Left colon (tissue), 2 donors: Measurements from ENCODE around the gene CYP21A2. TPM values are rescaled to one million over a fixed set of nuclear protein-coding genes. Genes with fewer than 3 reads are reported as not detected.

Experiments
- ATAC-seq: fragments of 200-7000 bp; cut with Tn5 transposase; one replicate; pipeline ENCODE4 v1.9.1; 2020; ENCODE audit warnings: mild to moderate bottlenecking, moderate library complexity
- DNase-seq, 2 donors: peaks; one replicate each; pipeline ENCODE4 v3.0.0-alpha.2; 2020
- intact Hi-C, 2 donors: fragments of 100-400 bp; cut with DNase I in 1 of 2; cut with micrococcal nuclease in 1 of 2; formaldehyde crosslinking; loops; one replicate each; pipeline versions ENCODE4 v1.11.2 to v1.14.0; 2022; cut with DNase I, micrococcal nuclease
- total RNA-seq, 2 donors: library from RNA; stranded (reverse); fragmentation: NEBNext Ultra II Directional; extraction: Animal tissue kit (Norgen Biotek cat#: 25700); gene quantifications; one replicate each; pipeline ENCODE4 v1.2.1, GENCODE V29; 2021
- donor health status: DM: no; HTN: no; CAD: no.
- donor health status: DM: yes; HTN: yes; CAD: no.

CYP21A2 gene
- total RNA-seq, 2 donors from 2014 or later, result 0.15 TPM; not detected in 1

GRCh38 chr6:32089082-32089828 lies 51.0 kb downstream of the CYP21A2 start:
- DNase-seq (no peak), ATAC-seq (no peak)
- intact Hi-C loops, result no loop called here

Other genes with a start within 250 kb of the CYP21A2 start
- 10 to 100 TPM; 35.3 to 58.1 TPM for gene VARS1, start 242.7 kb upstream of the CYP21A2 start, total RNA-seq
- 10 to 100 TPM; 33.0 to 33.5 TPM for gene LSM2, start 231.4 kb upstream of the CYP21A2 start, total RNA-seq
- 1 to 10 TPM in 1 of 2 donors, under 1 TPM in 1; 0.89 to 1.1 TPM for gene HSPA1L, start 223.1 kb upstream of the CYP21A2 start, total RNA-seq
- 100 to 1,000 TPM; 124 to 136 TPM for gene HSPA1A, start 222.9 kb upstream of the CYP21A2 start, total RNA-seq
- 100 to 1,000 TPM; 252 to 296 TPM for gene HSPA1B, start 210.7 kb upstream of the CYP21A2 start, total RNA-seq
- gene NEU1, start 175.6 kb upstream of the CYP21A2 start, total RNA-seq, result 10 to 100 TPM; 33.1 to 63.5 TPM
- gene SLC44A4, start 159.4 kb upstream of the CYP21A2 start, total RNA-seq, result 100 to 1,000 TPM; 763 to 988 TPM
- gene EHMT2, start 140.7 kb upstream of the CYP21A2 start, total RNA-seq, result 10 to 100 TPM; 28.0 to 30.5 TPM
- gene ZBTB12, start 136.3 kb upstream of the CYP21A2 start, total RNA-seq, result 1 to 10 TPM; 2.7 to 2.9 TPM
- gene C2, start 110.7 kb upstream of the CYP21A2 start, total RNA-seq, result 10 to 100 TPM in 1 of 2 donors, 1 to 10 TPM in 1; 6.1 to 18.2 TPM
- gene CFB, start 92.3 kb upstream of the CYP21A2 start, total RNA-seq, result 10 to 100 TPM; 22.2 to 58.8 TPM
- gene NELFE, start 79.4 kb upstream of the CYP21A2 start, total RNA-seq, result 10 to 100 TPM; 47.9 to 51.3 TPM
- gene SKIC2, start 79.2 kb upstream of the CYP21A2 start, total RNA-seq, result 10 to 100 TPM; 55.4 to 70.8 TPM
- gene DXO, start 66.3 kb upstream of the CYP21A2 start, total RNA-seq, result 10 to 100 TPM; 14.4 to 15.8 TPM
- gene C4A, start 56.4 kb upstream of the CYP21A2 start, total RNA-seq, result 10 to 100 TPM in 1 of 2 donors, 1 to 10 TPM in 1; 4.1 to 40.0 TPM
- 10 to 100 TPM in 1 of 2 donors, 1 to 10 TPM in 1; 3.8 to 31.2 TPM for gene C4B, start 23.6 kb upstream of the CYP21A2 start, total RNA-seq
- gene TNXB, start 70.9 kb downstream of the CYP21A2 start, total RNA-seq, result 10 to 100 TPM; 19.4 to 35.9 TPM
- gene ATF6B, start 89.8 kb downstream of the CYP21A2 start, total RNA-seq, result 100 to 1,000 TPM in 1 of 2 donors, 10 to 100 TPM in 1; 83.7 to 111 TPM
- gene FKBPL, start 91.9 kb downstream of the CYP21A2 start, total RNA-seq, result 1 to 10 TPM; 4.6 to 4.9 TPM
- gene PRRT1, start 113.5 kb downstream of the CYP21A2 start, total RNA-seq, result 1 to 10 TPM; 1.0 to 2.0 TPM
- 10 to 100 TPM; 18.8 to 19.9 TPM for gene PPT2, start 115.7 kb downstream of the CYP21A2 start, total RNA-seq
- 10 to 100 TPM; 13.7 to 19.9 TPM for gene EGFL8, start 126.2 kb downstream of the CYP21A2 start, total RNA-seq
- gene AGPAT1, start 137.7 kb downstream of the CYP21A2 start, total RNA-seq, result 10 to 100 TPM; 44.4 to 55.0 TPM
- 100 to 1,000 TPM in 1 of 2 donors, 10 to 100 TPM in 1; 87.2 to 104 TPM for gene RNF5, start 140.0 kb downstream of the CYP21A2 start, total RNA-seq
- 1 to 10 TPM; 4.4 TPM for gene AGER, start 145.8 kb downstream of the CYP21A2 start, total RNA-seq
- gene PBX2, start 151.8 kb downstream of the CYP21A2 start, total RNA-seq, result 10 to 100 TPM; 41.5 to 49.6 TPM
- gene GPSM3, start 154.2 kb downstream of the CYP21A2 start, total RNA-seq, result 10 to 100 TPM in 1 of 2 donors, 1 to 10 TPM in 1; 5.6 to 11.1 TPM
- 1 to 10 TPM; 4.1 to 4.3 TPM for gene NOTCH4, start 185.7 kb downstream of the CYP21A2 start, total RNA-seq